IPS-15b (cell line): Measurements from ENCODE around the gene ARFGAP1.

Experiments used
- H3K27me3 ChIP-seq: one replicate; pipeline ENCODE4 v1.6.1; 2013; ENCODE audit warnings: low read length; ENCODE audit not compliant: control insufficient read depth, insufficient read depth
- H3K36me3 ChIP-seq: one replicate; pipeline ENCODE4 v1.6.1; 2013; ENCODE audit warnings: low read length; ENCODE audit not compliant: control insufficient read depth, insufficient read depth
- H3K4me1 ChIP-seq: one replicate; pipeline ENCODE4 v1.6.1; 2013; ENCODE audit warnings: mild to moderate bottlenecking, low read length; ENCODE audit not compliant: control insufficient read depth, insufficient read depth
- H3K4me3 ChIP-seq: one replicate; pipeline ENCODE4 v1.5.1; 2013; ENCODE audit warnings: low read depth, low read length
- H3K9ac ChIP-seq: one replicate; pipeline ENCODE4 v1.6.1; 2013; ENCODE audit warnings: low read depth, mild to moderate bottlenecking, low read length
- H3K9me3 ChIP-seq: one replicate; pipeline ENCODE4 v1.6.1; 2013; ENCODE audit warnings: mild to moderate bottlenecking, low read length; ENCODE audit not compliant: control insufficient read depth, insufficient read depth

The ARFGAP1 gene

DNA sequence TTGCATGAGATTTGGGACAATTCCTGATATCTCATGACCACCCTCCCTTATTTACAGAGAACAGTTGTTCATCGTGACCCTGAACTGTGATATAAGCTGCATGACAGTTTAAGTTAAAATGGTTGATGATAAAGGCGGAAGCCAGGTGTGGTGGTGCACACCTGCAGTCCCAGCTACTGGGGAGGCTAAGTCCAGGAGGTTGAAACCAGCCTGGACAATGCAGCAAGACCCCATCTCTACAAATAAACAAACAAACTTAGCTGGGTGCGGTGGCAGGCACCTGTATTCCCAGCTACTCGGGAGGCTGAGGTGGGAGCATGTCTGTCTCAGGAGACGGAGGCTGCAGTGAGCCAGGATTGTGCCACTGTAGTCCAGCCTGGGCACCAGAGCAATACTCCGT, 44.4 kb downstream of the ARFGAP1 start:
- H3K9me3 ChIP-seq = no peaks in the 10 kb centered on the region
- no peak overlapping the region for H3K4me3 ChIP-seq
- H3K36me3 ChIP-seq = no peaks in the 10 kb centered on the region
- H3K9ac ChIP-seq = no peak overlapping the region
- no peaks in the 10 kb centered on the region for H3K27me3 ChIP-seq
- H3K4me1 ChIP-seq = no peaks in the 10 kb centered on the region

DNA sequence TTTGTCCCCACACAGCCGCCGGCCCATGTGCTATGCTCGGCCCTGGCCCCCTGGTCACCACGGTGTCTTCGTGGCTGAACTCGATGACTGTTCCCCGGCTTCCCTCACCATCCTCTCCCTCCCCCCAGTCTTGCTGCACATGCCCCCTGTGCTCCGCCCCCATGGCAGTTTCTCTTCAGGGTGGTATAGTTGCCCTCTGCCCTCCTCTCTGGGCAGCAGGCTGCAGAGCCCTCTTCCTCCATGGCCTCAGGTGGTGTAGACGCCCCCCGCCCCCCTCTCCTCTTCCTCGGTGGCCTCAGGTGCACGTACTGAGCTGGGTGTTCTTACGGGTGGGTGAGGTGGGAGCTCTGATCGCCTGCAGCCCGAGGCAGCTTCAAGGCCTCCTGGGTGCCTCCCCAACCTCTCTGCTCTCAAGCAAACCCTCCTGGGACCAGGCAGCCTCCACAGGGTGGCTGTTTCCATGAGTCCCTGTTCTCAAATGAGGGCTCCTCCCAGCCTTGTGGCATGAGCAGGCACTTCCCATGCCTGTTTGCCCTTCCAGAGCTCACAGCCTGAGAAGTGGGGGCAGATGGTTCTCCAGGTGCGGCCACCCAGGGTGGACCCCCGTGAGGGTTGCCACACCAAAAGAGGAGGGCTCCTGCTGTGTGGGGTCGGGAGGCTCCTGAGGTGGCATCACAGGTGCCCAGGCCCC, 45.1 kb downstream of the ARFGAP1 start:
- Histone ChIP-seq H3K9me3 (no peaks in the 10 kb centered on the region), H3K27me3 (no peaks in the 10 kb centered on the region), H3K4me1 (no peaks in the 10 kb centered on the region), H3K36me3 (no peaks in the 10 kb centered on the region), H3K9ac (no peak overlapping the region), H3K4me3 (no peak overlapping the region)

DNA sequence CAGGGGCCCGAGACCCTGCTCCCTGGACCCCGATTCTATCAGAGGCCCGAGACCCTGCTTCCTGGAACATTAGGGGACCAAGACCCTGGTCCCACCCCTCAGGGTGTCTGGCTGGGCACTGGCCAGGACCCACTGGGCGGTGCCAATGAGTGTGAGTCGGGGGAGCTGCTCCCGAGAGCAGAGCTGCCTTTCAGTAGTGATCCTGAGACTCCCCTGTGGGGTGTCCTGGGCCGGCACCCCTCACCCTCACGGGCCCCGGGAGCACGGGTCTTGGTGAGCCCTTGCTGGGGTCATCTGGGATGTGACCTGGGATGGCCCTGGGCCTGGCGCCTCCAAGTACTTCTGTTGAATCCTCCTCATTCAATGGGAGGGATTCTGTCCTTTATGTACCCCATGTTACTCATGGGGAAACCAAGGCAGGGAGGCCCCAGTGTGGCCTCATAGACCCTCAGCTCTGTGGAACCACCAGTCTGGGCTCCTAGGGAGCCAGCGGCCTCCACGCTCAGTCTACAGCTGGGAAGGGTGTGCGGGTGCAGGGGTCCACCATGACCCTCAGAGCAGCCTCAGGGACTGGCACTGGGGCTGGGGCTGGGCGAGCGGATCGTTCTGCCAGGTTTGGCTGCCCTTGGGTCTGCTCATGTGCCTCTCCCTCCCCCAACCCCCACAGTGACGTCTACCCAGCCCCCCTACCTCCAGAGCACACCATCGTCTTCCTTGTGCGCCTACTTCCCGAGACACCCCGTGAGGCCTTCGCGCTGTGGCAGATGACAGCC, 46.0 kb downstream of the ARFGAP1 start:
- Histone ChIP-seq H3K27me3 (no peaks in the 10 kb centered on the region), H3K36me3 (no peaks in the 10 kb centered on the region), H3K4me1 (no peaks in the 10 kb centered on the region), H3K9me3 (no peaks in the 10 kb centered on the region), H3K9ac (no peak overlapping the region), H3K4me3 (no peak overlapping the region)

DNA sequence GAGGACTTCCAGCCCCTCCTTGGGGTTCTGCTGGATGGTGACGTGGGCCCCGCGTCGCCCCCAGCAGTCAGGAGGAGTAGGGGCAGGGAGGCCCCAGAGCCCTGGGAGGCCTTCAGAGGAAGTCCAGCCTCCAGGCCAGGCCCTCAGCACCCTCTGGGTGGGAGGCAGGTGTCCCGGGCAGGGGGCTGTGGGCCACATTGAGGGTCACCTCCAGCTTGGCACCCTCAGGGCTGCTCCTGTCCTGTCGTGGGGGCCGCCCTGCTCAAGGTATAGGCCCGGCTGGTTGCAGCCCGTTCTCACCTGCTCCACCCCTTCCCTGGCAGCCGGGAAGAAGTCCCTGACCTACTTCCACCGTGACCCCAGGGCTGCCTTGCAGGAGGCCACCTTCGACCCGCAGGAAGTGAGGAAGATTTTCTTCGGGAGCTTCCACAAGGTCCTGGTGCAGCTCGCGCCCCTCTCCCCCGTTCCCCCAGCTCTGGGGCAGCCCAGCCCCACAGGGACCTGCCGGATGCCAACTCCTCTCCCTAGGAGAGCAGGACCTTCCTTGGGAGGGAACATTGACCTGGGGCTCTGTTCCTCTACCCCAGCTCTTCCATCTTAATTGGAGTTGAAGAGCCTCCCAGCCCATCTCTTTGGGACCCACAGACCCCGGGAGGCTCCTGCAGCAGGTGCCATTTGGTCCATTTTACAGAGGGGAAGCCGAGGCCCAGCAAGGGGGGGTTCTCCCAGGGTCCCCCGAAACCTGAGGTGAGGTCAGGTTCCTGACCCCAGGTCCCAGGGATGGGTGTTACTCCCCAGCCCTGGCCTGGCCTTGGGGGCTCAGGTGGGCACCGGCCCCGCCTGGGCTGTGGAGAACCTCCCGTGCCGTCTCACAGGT, 46.8 kb downstream of the ARFGAP1 start:
- no peaks in the 10 kb centered on the region for H3K9me3 ChIP-seq
- H3K4me3 ChIP-seq = no peak overlapping the region
- H3K9ac ChIP-seq = no peak overlapping the region
- H3K36me3 ChIP-seq = no peaks in the 10 kb centered on the region
- no peaks in the 10 kb centered on the region for H3K4me1 ChIP-seq
- H3K27me3 ChIP-seq = no peaks in the 10 kb centered on the region

DNA sequence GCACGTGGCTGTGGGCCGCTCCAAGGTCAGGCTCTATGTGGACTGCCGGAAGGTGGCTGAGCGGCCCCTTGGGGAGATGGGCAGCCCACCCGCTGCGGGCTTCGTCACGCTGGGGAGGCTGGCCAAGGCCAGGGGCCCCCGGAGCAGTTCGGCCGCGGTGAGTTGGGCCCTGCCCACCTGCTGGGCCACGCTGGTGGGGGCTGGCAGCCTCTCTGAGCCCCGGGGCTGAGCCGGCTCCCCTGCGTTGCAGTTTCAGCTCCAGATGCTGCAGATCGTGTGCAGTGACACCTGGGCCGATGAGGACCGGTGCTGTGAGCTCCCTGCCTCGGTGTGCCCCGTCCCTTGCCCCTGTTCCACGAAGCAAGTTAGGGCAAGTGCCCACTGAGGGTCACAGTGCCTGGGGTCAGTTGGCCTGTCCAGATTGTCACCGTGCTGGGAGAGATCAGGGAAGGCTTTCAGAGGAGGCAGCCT, 47.5 kb downstream of the ARFGAP1 start:
- Histone ChIP-seq H3K4me1 (no peaks in the 10 kb centered on the region), H3K27me3 (no peaks in the 10 kb centered on the region), H3K4me3 (no peak overlapping the region), H3K9ac (no peak overlapping the region), H3K36me3 (no peaks in the 10 kb centered on the region), H3K9me3 (no peaks in the 10 kb centered on the region)

DNA sequence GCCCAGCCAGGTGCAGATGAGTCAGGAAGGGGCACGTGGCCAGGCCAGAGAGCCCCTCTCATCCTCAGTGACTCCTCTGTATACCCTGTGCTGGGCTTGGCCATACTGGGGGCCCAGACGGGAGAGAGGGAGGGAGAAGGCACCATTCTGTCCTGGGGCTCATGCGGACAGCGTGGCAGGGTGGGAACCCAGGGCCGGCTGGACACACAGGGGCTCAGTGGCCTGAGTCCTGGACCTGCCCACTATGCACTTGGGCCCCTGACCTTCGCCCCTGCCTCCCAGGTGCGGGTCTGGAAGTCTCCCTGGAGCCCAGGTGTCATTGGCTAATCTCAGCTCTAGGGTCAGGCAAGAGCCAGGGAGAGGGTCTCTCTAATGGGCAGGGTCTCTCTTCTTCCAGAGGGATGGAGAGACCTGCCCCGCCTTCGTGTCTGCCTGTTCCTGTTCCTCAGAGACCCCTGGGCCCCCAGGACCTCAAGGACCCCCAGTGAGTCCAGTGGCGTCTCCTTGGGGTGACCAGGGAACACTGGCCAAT, 48.1 kb downstream of the ARFGAP1 start:
- Histone ChIP-seq H3K36me3 (no peaks in the 10 kb centered on the region), H3K4me3 (no peak overlapping the region), H3K9ac (no peak overlapping the region), H3K9me3 (no peaks in the 10 kb centered on the region), H3K27me3 (no peaks in the 10 kb centered on the region), H3K4me1 (no peaks in the 10 kb centered on the region)

DNA sequence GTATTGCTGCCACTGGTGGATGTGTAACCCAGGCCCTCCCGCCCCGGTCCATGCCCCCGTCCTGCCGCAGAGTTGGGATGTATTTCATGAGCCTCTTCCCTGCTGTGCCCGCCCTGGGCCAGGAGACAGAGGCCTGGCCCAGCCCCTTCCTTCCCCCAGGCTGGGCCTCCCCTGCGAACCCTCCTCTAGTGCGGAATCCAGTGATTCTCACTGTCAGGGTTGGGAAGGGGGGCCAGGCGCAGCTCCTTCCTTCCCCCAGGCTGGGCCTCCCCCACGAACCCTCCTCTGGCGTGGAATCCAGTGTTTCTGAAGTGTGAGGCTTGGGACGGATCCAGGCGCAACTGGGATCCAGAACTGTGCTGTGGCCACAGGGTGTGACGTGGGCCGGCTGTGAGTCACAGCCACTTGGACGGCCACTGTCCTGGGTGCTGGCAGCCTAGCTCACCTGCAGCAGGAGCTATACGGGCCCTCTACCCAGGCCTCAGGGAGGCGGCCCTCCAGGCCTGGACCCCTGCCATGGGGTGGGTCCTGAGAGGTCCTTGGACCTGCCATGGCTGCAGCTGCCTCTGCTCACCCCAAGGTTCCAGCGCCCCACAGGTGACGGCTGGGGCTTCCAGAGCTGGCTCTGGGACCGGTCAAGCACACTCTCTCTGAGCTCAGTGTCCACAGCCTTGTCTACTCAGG, 48.7 kb downstream of the ARFGAP1 start:
- no peak overlapping the region for H3K4me3 ChIP-seq
- H3K36me3 ChIP-seq = no peaks in the 10 kb centered on the region
- no peaks in the 10 kb centered on the region for H3K27me3 ChIP-seq

DNA sequence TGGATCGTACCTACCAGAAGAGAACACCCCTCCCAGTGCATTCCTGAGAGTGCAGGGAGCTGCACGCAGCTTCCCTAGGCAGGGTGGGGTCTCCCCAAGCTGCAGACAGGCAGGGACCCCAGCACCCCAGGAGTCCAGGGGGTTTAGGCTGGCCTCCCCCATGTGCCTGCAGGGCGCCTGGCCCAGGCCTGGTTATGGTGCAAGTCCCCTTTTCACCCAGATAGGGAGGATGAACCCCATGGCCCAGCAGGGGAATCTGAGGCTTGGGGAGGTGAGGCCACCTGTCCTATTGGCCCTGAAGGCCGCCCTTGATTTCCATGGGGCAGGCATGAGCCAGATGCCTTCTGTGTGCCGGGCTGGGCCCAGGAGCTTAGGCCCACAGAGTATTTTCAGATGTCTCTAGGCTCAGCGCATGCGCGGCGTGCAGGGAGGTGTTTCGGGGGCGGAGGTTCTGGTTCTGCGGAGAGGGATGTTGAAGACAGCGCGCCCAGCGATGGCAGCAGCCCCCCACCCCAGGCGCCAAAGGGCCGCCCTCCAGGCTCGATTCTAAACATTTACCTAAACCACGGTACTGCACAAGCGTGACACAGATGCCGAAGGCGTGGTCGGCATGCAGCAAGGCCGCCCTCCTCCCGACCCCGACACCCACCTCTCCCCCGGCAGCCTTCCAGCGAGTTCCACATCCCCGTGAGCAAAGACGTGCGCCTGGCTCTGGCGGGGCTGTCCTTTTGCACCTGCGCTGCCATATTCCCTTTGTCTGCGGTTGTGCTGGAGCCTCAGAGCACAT, 49.7 kb downstream of the ARFGAP1 start:
- Histone ChIP-seq H3K27me3 (no peaks in the 10 kb centered on the region), H3K9ac (no peak overlapping the region), H3K36me3 (no peaks in the 10 kb centered on the region), H3K4me1 (no peaks in the 10 kb centered on the region), H3K9me3 (no peaks in the 10 kb centered on the region), H3K4me3 (no peak overlapping the region)

More for the DNA sequence above, 48.7 kb downstream of the ARFGAP1 start:
- Histone ChIP-seq H3K9me3 (no peaks in the 10 kb centered on the region), H3K4me1 (no peaks in the 10 kb centered on the region), H3K9ac (no peak overlapping the region)

DNA sequence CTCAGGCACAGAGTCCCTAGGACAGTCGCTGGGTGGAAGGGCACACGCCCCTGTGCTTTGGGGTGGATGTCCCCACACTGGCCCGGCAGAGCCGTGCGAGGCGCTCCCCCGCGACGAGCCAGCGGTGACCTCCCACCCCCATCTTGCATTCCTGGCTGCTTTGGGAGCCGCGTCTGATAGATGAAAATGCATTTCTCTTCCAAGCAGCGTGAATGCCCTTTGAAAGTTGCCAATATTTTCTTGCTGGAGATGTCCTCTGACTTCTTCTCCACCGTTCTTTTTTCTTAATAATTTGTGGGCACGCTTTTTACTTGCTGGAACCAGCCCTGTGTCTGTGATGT, 50.3 kb downstream of the ARFGAP1 start:
- H3K9me3 ChIP-seq = no peaks in the 10 kb centered on the region
- no peak overlapping the region for H3K4me3 ChIP-seq
- no peaks in the 10 kb centered on the region for H3K27me3 ChIP-seq
- no peak overlapping the region for H3K9ac ChIP-seq
- H3K36me3 ChIP-seq = no peaks in the 10 kb centered on the region
- H3K4me1 ChIP-seq = no peaks in the 10 kb centered on the region

DNA sequence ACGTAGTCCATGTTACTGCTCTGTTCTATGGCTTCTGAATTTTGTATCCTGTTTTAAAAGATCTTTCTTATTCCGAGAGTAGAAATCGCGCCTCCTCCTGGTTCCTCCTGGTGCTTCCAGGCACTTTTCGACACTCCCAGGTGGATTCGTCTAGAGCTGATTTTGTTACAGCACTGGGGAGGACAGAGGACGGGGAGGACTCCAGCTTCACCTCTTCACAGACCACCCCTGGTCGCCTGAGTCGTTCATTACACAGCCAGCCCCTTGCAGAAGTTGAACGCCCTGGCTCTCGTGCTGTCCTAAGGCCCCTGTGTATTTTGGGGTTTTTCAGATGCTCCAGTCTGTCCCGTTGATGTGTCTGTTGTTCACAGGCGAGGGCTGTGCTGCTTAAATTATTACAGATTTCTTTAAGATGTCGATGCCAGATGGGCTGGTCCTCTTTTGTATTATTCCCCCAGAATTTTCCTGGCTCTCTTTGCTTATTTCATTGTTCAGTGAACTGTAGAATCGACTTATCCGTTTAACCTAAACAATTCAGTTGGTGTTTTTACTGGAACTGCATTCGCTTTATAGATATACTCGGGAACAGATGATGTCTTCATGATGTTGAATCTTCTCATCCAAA, 50.9 kb downstream of the ARFGAP1 start:
- no peaks in the 10 kb centered on the region for H3K27me3 ChIP-seq
- H3K9ac ChIP-seq = no peak overlapping the region
- no peaks in the 10 kb centered on the region for H3K36me3 ChIP-seq
- H3K4me3 ChIP-seq = no peak overlapping the region
- H3K4me1 ChIP-seq = no peaks in the 10 kb centered on the region
- H3K9me3 ChIP-seq = no peaks in the 10 kb centered on the region
